ENCODE results near the gene ZSWIM5. TPM values are rescaled to one million over a fixed set of nuclear protein-coding genes. Genes with fewer than 3 reads are reported as not detected.
"Not testable (repeated sequence)": the region's sequence is repeated elsewhere in the genome, so short reads cannot be mapped to it uniquely, and the experiment has no call there.

The ZSWIM5 gene
- total RNA-seq, 3 donors from 2014 or later: 1.6 to 4.5 (median 3.3) TPM

DNA sequence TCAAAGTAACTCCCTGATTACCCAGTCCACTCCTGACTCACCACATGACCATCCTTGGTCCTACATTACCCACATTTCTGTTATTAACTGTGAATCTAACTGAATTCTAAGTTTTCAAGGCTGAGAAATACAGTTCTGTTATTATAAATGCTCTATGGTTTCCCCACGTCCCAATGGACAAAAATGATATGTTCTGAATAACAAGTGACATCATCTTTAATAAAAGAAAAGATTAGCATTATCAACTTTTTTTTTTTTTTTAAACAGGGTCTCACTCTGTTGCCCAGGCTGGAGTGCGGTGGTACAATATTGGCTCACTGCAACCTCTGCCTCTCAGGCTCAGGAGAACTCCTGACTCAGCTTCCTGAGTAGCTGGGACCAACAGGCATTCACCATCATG is 59.6 kb downstream of the ZSWIM5 start:
- Histone ChIP-seq H3K36me3 (no peaks in the 10 kb centered on the region), H3K9me3 (no peaks in the 10 kb centered on the region), H3K4me3 (no peak overlapping the region), H3K4me1 (no peaks in the 10 kb centered on the region), H3K27me3 (no peaks in the 10 kb centered on the region), H3K27ac (no peak overlapping the region)
- no peak for DNase-seq (ENCODE audit: low spot score in 2 of 2)
- TF ChIP-seq POLR2A (IDR thresholded peaks at IDR 0.05): no peak
- intact Hi-C loops (cut with DNase I; ENCODE audit: low total_unique reads): no loop called here

DNA sequence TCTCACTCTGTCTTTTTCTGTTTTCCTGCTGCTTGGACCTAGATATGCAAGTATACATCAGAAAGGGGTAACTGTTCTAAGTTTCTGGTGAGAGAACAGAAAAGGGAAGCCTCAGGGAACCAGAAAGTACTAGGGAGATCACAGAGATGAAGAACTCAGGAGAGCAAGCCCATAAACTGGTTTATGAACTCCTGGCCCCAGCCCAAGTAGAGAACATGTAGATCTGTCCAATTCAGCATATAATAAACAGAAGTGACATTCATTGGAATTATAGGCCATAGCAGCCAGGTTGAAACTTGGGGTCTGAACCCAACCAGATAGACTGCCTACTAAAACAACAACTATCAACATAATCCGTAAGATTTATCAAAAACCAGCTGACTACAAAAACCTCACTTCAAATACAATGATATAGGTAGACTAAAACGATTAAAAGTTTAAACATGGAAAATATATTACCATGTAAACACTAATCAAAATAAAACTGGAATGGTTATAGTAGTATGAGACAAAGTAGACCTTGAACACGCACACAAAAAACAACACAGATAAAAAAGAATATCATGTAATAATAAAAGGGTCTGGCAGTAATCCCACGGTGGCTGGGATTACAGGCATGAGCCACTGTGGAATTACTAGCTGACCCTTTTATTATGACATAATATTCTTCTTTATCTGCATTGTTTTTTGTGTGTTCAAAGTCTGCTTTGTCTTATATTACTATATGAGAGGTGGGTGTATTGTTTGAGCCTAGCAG is 65.0 kb downstream of the ZSWIM5 start:
- no peak for TF ChIP-seq POLR2A (IDR thresholded peaks at IDR 0.05)
- TF ChIP-seq, protein P1, sequence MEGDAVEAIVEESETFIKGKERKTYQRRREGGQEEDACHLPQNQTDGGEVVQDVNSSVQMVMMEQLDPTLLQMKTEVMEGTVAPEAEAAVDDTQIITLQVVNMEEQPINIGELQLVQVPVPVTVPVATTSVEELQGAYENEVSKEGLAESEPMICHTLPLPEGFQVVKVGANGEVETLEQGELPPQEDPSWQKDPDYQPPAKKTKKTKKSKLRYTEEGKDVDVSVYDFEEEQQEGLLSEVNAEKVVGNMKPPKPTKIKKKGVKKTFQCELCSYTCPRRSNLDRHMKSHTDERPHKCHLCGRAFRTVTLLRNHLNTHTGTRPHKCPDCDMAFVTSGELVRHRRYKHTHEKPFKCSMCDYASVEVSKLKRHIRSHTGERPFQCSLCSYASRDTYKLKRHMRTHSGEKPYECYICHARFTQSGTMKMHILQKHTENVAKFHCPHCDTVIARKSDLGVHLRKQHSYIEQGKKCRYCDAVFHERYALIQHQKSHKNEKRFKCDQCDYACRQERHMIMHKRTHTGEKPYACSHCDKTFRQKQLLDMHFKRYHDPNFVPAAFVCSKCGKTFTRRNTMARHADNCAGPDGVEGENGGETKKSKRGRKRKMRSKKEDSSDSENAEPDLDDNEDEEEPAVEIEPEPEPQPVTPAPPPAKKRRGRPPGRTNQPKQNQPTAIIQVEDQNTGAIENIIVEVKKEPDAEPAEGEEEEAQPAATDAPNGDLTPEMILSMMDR (IDR thresholded peaks at IDR 0.05): no peak
- TF ChIP-seq POLR2AphosphoS5 (IDR thresholded peaks at IDR 0.05): no peak
- DNase-seq (ENCODE audit: low spot score in 2 of 2): no peak
- Histone ChIP-seq H3K36me3 (no peaks in the 10 kb centered on the region), H3K27ac (no peak overlapping the region), H3K4me3 (no peak overlapping the region), H3K27me3 (no peaks in the 10 kb centered on the region), H3K4me1 (no peaks in the 10 kb centered on the region), H3K9me3 (no peaks in the 10 kb centered on the region)
- intact Hi-C loops (cut with DNase I; ENCODE audit: low total_unique reads): no loop called here

DNA sequence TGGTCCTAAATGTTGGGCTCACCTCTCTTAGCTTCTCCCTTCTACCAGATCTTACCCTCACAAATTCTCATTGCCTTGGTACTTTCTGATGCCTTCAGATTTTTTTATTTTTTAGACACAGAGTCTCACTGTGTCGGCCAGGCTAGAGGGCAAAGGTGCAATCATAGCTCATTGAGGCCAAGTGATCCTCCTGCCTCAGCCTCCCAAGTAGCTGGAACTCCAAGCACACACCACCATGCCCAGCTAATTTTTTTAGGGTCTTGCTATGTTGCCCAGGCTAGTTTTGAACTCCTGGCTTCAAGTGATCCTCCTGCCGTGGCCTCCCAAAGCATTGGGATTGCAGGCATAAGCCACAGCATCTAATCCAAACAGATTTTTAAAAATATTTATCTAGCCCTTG is 69.4 kb downstream of the ZSWIM5 start:
- H3K9me3 ChIP-seq: no peaks in the 10 kb centered on the region
- H3K4me3 ChIP-seq: no peak overlapping the region
- no peak for DNase-seq (ENCODE audit: low spot score in 2 of 2)
- no peak overlapping the region for H3K27ac ChIP-seq
- no peaks in the 10 kb centered on the region for H3K36me3 ChIP-seq
- intact Hi-C loops (cut with DNase I; ENCODE audit: low total_unique reads): no loop called here
- H3K4me1 ChIP-seq: no peaks in the 10 kb centered on the region
- TF ChIP-seq POLR2A (IDR thresholded peaks at IDR 0.05) (no peak), POLR2AphosphoS5 (IDR thresholded peaks at IDR 0.05) (no peak)
- TF ChIP-seq, protein P1 (IDR thresholded peaks at IDR 0.05): no peak
- H3K27me3 ChIP-seq: no peaks in the 10 kb centered on the region

DNA sequence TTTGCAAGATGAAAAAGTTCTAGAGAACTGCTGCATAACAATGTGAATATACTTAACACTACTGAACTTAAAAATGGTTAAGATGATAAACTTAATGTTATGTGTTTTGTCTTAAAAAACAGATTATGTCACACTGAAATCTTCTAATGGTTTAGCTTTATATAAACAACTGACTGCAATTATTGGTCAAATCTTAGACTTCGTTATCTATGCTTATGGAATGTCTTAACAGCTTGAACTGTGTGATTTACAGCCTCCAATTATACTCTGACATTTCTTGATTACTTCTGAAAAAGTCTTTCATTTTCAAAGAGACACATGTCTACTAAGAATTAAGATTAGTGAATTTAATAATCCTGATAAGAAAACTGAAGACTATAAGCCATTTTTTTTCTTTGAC is 71.1 kb downstream of the ZSWIM5 start:
- Histone ChIP-seq H3K4me1 (no peaks in the 10 kb centered on the region), H3K27me3 (no peaks in the 10 kb centered on the region), H3K27ac (no peak overlapping the region), H3K4me3 (no peak overlapping the region), H3K36me3 (no peaks in the 10 kb centered on the region), H3K9me3 (no peaks in the 10 kb centered on the region)
- intact Hi-C loops (cut with DNase I; ENCODE audit: low total_unique reads): no loop called here
- no peak for DNase-seq (ENCODE audit: low spot score in 2 of 2)
- TF ChIP-seq POLR2AphosphoS5 (IDR thresholded peaks at IDR 0.05) (no peak), POLR2A (IDR thresholded peaks at IDR 0.05) (no peak)
- TF ChIP-seq, protein P1 (IDR thresholded peaks at IDR 0.05): no peak

DNA sequence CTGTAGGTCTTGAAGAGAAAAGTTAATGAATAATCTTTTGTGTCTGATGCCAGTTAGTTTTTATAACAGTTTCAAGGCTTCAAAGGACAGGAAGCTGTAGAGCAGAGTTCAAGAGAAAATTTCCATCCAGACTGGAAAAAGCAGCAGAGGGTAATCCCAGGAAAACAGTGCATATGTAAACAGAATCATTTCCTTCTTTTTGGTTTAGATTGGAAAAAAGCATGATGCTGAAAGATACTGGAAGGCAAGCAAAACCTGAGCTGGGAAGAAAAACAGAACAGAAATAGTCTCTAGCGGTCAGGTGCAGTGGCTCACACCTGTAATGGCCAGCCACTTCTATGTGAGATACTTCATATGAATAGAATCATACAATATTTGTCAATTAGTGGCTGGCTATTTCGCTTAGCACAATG is 71.9 kb downstream of the ZSWIM5 start:
- Histone ChIP-seq H3K36me3 (no peaks in the 10 kb centered on the region), H3K27ac (no peak overlapping the region), H3K4me1 (no peaks in the 10 kb centered on the region), H3K4me3 (no peak overlapping the region), H3K27me3 (no peaks in the 10 kb centered on the region), H3K9me3 (no peaks in the 10 kb centered on the region)
- TF ChIP-seq, protein P1 (IDR thresholded peaks at IDR 0.05): no peak
- TF ChIP-seq POLR2AphosphoS5 (IDR thresholded peaks at IDR 0.05) (no peak), POLR2A (IDR thresholded peaks at IDR 0.05) (no peak)
- DNase-seq (ENCODE audit: low spot score in 2 of 2): no peak
- intact Hi-C loops (cut with DNase I; ENCODE audit: low total_unique reads): no loop called here

DNA sequence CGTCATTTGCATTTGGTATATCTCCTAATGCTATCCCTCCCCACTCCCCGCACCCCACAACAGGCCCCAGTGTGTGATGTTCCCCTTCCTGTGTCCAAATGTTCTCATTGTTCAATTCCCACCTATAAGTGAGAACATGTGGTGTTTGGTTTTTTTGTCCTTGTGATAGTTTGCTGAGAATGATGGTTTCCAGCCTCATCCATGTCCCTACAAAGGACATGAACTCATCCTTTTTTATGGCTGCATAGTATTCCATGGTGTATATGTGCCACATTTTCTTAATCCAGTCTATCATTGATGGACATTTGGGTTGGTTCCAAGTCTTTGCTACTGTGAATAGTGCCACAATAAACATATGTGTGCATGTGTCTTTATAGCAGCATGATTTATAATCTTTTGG is 73.7 kb downstream of the ZSWIM5 start:
- H3K27me3 ChIP-seq; H3K4me3 ChIP-seq; H3K36me3 ChIP-seq; H3K4me1 ChIP-seq; H3K9me3 ChIP-seq; DNase-seq (ENCODE audit: low spot score in 2 of 2); intact Hi-C loops (cut with DNase I; ENCODE audit: low total_unique reads); H3K27ac ChIP-seq: not testable (repeated sequence)

All from breast epithelium (tissue), 4 donors.